Hematopoietic multipotent progenitor cell treated with erythropoietin and hydrocortisone succinate and interleukin-3 and kit ligand, for 17 days (in vitro differentiated cells): ENCODE data around the gene CCDC86.
"Not testable (repeated sequence)": the region's sequence is repeated elsewhere in the genome, so short reads cannot be mapped to it uniquely, and the experiment has no call there.

ENCODE experiments used
- DNase-seq: peaks from one replicate; pipeline ENCODE4 v3.0.0-alpha.2; 2015; ENCODE audit warnings: low spot score

CCDC86 gene, protein sequence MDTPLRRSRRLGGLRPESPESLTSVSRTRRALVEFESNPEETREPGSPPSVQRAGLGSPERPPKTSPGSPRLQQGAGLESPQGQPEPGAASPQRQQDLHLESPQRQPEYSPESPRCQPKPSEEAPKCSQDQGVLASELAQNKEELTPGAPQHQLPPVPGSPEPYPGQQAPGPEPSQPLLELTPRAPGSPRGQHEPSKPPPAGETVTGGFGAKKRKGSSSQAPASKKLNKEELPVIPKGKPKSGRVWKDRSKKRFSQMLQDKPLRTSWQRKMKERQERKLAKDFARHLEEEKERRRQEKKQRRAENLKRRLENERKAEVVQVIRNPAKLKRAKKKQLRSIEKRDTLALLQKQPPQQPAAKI

DNA sequence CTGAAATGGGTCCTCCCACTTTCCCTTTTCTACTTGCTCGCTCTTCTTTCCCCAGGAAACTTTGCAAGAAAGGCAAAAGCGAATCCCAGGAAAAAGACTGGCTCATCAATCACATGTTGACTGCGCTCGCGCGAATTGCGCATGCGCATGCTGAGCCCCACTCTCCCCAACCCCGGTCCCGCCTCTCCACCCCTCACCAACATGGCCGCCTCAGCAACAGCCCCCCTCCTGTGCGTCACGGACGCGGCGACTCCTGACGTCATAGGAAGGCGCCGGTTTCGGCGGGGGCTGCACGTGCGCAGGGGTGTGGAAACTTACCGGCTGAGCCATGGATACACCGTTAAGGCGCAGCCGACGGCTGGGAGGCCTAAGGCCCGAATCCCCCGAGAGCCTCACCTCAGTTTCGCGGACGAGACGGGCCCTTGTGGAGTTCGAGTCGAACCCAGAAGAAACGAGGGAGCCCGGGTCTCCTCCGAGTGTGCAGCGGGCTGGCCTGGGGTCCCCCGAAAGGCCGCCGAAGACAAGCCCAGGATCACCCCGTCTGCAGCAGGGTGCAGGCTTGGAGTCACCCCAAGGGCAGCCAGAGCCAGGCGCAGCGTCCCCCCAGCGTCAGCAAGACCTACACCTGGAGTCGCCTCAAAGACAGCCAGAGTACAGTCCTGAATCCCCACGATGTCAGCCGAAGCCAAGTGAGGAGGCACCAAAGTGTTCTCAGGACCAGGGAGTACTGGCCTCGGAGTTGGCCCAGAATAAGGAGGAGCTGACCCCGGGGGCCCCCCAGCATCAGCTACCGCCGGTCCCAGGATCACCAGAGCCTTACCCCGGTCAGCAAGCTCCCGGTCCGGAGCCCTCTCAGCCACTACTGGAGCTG is at the start of gene CCDC86:
Gene CCDC86, plus strand, starts transcription at position 317 of the 871 bp plus-strand sequence. Its CDS starts 12 bp downstream, at position 329.
- peak; percentile 92 for DNase-seq

- DNase-seq = no peak
Observed at GRCh38 chr11:60792521-60792920, 49.4 kb upstream of the CCDC86 start.

GRCh38 chr11:60795291-60795690 is 46.6 kb upstream of the CCDC86 start:
- DNase-seq = no peak

- DNase-seq = no peak
Observed at GRCh38 chr11:60797846-60798630, 43.9 kb upstream of the CCDC86 start.

DNA sequence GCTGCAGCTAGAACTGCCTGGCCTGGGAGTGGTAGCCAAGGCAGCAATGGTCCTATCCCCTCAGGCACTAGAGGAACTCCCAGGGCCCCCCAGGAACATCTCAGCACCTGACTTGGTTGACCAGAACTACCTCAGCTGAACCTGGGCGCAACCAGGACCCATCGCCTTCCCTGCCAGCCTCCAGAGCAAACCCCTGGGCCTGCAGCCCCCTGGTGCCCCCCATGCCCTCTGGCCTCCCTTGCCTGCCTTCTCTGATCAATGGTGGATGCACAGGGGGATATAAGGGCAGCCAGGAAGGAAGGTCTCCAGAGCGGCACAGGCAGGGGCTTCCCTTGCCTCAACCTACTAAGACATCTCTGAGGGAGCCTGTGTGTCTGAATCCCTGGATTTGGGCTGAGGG is 43.3 kb upstream of the CCDC86 start:
- DNase-seq = no peak

DNA sequence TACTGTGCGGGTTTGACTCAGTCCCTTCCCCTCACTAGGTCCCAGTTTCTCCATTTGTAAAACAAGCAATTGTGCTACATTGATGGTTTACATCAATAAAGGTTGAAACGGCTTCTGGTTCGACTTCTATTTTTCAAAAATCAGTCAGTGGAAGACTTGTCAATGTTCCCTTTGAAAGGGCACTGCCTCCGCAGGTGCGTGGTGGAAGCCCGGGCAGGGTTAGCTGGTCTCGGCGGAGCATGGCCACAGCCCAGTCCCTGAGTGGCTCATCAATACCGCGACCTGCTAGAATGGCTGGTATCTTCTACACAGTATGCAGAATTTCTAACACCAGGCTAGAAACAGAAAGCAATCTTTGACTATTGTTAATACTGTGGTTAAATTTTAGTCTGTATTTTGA is 40.7 kb upstream of the CCDC86 start:
- no peak for DNase-seq

DNA sequence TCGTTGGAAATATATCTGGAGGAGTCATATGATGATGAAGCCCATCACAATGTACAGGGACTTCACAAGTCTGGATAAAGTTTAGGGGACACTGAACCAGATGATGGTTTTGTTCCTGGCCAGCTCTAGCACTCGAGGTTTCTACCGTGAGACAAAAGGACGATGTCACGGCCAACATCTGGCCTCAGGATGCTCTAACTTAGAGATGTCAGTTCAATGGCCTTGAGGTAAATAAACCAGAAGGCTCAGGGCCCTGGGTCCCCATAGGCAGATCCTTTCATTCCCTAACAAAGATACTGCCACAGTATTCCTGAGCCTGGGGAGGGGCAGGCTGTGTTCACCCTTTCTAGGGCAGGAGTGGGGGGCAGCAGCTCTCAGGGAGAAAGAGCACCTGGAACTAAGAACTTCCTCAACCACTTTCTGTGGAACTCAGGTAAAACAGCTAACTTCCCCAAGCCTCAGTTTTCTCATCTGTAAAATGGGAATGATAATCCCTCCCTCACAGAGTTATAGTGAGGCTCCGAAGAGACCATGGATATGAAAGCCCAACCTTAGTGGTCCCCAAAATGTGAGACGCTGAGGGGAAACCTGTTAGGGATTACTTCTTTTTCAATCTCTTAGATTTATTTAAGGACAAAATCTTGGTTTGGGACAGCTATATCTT is 38.5 kb upstream of the CCDC86 start:
- no peak for DNase-seq

- DNase-seq = no peak
Observed at GRCh38 chr11:60809249-60809648, 32.7 kb upstream of the CCDC86 start.

GRCh38 chr11:60809691-60810090 is 32.2 kb upstream of the CCDC86 start:
- no peak for DNase-seq

DNA sequence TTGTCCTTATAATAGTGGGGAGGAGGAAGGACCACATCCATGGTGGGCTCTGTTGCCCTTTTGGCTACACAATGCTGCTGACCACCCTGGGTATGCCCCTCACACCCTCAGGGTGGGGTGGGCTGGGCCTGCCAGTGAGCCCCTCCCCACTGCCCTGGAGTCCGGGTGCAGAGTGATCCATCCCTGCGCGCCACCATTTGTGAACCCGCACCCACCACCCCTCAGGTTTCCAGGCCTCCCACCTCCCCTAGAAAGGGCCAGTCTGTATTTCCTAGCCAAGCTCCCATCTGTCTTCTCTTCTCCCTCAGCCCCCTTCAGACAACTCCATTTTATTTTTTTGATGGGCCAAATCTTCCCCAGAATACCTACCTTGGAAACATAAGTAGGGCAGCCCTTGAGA is 31.8 kb upstream of the CCDC86 start:
- no peak for DNase-seq

DNA sequence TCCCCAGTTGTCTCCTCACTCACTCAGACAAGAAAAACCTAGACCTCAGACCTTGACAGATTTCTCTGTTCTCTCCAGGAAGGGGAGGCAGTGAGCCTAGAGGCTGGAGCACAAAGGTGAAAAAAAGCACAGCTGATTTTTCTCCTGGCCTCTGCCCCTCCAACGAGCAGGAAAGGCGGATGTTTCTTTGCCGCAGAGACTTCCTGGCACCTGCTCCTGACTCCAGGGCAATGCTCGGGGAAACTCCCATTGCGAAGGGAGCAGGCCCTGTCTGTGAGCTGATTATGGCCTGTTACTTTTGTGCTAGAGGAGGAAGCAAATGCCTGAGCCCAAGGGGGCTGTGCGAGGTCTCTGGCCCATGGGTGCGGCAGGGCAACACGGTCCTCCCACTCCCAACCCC is 31.3 kb upstream of the CCDC86 start:
- no peak for DNase-seq

DNA sequence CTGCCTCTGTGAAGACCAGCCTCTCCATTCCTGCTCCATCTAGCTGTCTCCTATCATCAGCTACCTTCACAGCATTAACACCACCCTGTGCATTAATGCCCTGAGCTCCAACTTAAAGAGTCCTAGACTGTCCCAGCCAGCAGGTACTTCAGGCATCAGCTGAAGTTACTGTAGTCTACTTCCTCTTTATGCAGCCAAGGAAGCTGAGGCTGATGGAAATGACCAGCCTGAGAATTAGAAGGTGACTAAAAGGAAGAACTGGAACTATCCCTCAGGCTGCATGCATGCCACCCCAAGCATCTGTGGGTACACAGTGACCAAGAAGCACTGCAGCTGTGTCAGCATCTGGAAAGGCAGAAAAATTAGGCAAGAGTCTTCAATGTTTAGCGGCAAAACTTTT is 28.6 kb upstream of the CCDC86 start:
- DNase-seq = no peak

DNA sequence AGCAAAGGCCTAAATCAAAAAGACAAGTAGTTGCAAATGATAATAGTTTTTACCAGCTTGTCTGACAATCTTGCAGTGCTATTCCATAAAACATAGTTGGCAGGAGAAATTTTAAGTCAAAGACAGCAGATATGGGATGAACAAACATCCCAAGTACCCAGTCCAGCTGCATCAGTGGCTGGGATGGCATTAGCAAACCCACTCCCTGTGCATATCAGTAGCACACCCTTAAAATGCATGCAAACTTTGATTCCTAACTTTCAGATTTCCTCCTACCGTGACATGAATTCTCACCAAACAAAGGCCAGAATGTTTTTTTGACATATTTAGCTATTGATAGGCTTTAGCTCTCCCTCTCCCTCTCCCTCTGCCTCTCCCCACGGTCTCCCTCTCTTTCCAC is 27.8 kb upstream of the CCDC86 start:
- DNase-seq = no peak

DNA sequence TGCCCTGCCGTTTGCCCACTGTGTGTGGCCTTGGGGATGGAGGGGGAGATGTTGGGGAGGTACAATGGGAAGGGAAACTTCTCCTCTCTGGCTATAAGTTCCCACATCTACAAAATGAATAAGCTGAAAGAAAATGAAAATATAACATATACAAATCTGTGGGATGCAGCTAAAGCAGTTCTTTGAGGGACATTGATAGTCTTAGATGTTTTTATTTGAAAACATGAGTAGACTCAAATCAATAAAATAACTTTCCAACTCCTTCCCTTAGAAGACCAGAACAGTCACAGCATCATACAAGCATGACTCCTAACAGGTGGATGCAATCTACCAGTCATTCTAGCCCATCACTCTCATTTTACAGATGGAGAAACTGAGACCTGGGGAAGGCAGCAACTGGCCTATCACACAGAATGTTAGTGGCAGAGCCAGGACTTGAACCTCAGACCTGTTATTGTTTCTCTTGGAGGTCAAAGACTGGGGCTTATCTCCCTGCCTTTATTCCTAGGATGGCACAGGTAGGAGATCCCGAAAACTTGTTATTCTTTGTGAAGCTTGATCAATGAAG is 25.2 kb upstream of the CCDC86 start:
- no peak for DNase-seq

- no peak for DNase-seq
Observed at GRCh38 chr11:60818057-60818456, 23.9 kb upstream of the CCDC86 start.

- no peak for DNase-seq
Observed at GRCh38 chr11:60821827-60822599, 19.9 kb upstream of the CCDC86 start.

DNA sequence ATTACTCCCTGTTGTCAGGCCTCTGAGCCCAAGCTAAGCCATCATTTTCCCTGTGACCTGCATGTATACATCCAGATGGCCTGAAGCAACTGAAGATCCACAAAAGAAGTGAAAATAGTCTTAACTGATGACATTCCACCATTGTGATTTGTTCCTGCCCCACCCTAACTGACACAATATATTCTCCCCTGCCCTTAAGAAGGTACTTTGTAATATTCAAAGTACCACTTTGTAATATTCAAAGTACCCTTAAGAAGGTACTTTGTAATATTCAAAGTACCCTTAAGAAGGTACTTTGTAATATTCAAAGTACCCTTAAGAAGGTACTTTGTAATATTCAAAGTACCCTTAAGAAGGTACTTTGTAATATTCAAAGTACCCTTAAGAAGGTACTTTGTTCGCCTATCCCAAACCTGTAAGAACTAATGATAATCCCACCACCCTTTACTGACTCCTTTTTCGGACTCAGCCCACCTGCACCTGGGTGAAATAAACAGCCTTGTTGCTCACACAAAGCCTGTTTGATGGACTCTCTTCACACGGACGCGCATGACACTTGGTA is 18.1 kb upstream of the CCDC86 start:
- DNase-seq = not testable (repeated sequence)

DNA sequence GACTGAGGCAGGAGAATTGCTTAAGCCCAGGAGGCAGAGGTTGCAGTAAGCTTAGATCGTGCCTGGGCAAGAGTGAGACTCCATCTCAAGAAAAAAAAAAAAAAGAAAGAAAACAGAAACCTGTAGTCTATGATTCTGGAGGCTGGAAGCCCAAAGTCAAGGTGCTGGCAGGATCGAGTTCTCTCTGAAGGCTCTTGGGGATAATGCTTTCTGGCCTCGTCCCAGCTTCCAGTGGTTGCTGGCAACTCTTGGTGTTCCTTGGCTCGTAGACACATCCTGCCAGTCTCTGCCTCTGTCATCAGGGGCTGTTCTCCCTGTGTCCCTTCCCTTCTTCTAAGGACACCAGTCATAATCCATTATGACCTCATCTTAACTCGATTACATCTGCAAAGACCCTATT is 16.8 kb upstream of the CCDC86 start:
- DNase-seq = no peak

- no peak for DNase-seq
Observed at GRCh38 chr11:60825790-60826189, 16.1 kb upstream of the CCDC86 start.

- no peak for DNase-seq
Observed at GRCh38 chr11:60830478-60831142, 11.3 kb upstream of the CCDC86 start.
